ENCODE measurements around the gene SRSF4. TPM values are rescaled to one million over a fixed set of nuclear protein-coding genes. Genes with fewer than 3 reads are reported as not detected.
"Not testable (repeated sequence)": the region's sequence is repeated elsewhere in the genome, so short reads cannot be mapped to it uniquely, and the experiment has no call there.

SRSF4 gene
- total RNA-seq, 2 donors from 2014 or later: 55.2 to 65.7 TPM

DNA sequence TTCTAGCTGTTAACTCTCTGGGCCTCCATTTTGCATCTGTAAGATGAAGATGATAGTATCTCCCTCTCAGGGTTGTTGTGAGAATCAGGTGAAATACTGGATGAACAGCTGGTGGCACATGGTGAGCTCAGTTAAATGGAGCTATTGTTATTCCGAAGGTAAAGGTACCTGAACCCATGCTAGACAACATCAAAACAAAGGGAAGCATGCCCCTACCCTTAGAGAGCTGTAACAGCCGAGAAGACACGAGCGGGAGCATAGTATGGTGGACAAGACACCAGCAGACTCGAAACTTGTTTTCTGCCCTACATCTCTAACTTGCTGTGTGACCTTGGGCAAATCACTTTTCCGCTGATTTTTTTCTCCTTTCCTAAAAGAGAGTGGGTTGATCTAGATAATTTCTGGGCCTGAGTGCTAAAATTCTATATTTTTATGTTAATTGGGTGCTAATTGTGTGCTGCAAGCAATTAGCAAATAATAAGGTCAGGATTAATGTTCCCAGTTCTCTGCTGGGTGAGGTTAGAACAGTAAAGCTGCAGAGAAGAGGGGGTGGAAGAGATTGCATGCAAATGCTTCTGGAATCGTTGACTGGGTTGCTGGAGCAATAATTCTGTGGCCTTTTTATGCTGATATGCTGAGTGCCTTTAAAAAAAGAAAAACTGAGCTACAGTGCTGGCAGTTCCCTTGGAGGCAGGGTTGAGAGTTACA, 68.8 kb downstream of the SRSF4 start:
- Histone ChIP-seq H3K9me3 (no peaks in the 10 kb centered on the region), H3K36me3 (no peaks in the 10 kb centered on the region), H3K27me3 (replicated peaks; ENCODE audit: insufficient read depth) (no peaks in the 10 kb centered on the region), H3K4me3 (no peak overlapping the region), H3K27ac (no peak overlapping the region), H3K4me1 (replicated peaks) (no peaks in the 10 kb centered on the region)
- TF ChIP-seq POLR2AphosphoS5 (IDR thresholded peaks at IDR 0.05) (no peak), CTCF (IDR thresholded peaks at IDR 0.05) (no peak), POLR2A (IDR thresholded peaks at IDR 0.05) (no peak)
- WGBS: 85% methylated on average over 7 of the region's 7 CpGs
- intact Hi-C loops (cut with DNase I): no loop called here
- DNase-seq (ENCODE audit: low spot score): no peak

- intact Hi-C loops (cut with DNase I); H3K36me3 ChIP-seq; H3K4me3 ChIP-seq; DNase-seq (ENCODE audit: low spot score); H3K4me1 ChIP-seq (replicated peaks); H3K27me3 ChIP-seq (replicated peaks; ENCODE audit: insufficient read depth); H3K9me3 ChIP-seq; H3K27ac ChIP-seq: not testable (repeated sequence)
- 95% methylated on average over 6 of the region's 6 CpGs for WGBS
These were observed 73.7 kb downstream of the SRSF4 start for GRCh38 chr1:29108041-29108440.

DNA sequence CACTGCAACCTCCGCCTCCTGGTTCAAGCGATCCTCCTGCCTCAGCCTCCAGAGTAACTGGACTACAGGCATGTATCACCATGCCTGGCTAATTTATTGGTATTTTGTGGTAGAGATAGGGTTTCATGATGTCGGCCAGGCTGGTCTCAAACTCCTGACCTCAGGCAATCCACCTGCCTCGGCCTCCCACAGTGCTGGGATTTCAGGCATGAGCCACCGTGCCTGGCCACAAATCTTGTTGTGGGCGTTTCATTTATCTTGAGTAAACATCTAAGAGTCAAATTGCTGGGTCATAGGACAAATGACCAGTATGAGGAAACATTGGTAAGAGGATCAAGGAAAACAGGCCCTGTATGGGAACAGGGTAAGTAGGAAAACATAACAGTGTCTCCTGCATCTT, 75.9 kb downstream of the SRSF4 start:
- H3K9me3 ChIP-seq: no peaks in the 10 kb centered on the region
- H3K36me3 ChIP-seq: no peaks in the 10 kb centered on the region
- DNase-seq (ENCODE audit: low spot score): no peak
- no peaks in the 10 kb centered on the region for H3K4me1 ChIP-seq (replicated peaks)
- TF ChIP-seq POLR2AphosphoS5 (IDR thresholded peaks at IDR 0.05) (no peak), POLR2A (IDR thresholded peaks at IDR 0.05) (no peak), CTCF (IDR thresholded peaks at IDR 0.05) (no peak)
- no peaks in the 10 kb centered on the region for H3K27me3 ChIP-seq (replicated peaks; ENCODE audit: insufficient read depth)
- H3K4me3 ChIP-seq: no peak overlapping the region
- WGBS: 75% methylated on average over 6 of the region's 6 CpGs
- intact Hi-C loops (cut with DNase I): no loop called here
- no peak overlapping the region for H3K27ac ChIP-seq

GRCh38 chr1:29100487-29100886, 81.2 kb downstream of the SRSF4 start:
- H3K4me1 ChIP-seq (replicated peaks): no peaks in the 10 kb centered on the region
- 100% methylated on average over 1 of the region's 1 CpG for WGBS
- DNase-seq (ENCODE audit: low spot score): no peak
- no peaks in the 10 kb centered on the region for H3K9me3 ChIP-seq
- H3K27ac ChIP-seq: no peak overlapping the region
- H3K4me3 ChIP-seq: no peak overlapping the region
- TF ChIP-seq POLR2AphosphoS5 (IDR thresholded peaks at IDR 0.05): no peak
- TF ChIP-seq POLR2A (IDR thresholded peaks at IDR 0.05): no peak
- intact Hi-C loops (cut with DNase I): no loop called here
- no peaks in the 10 kb centered on the region for H3K36me3 ChIP-seq
- H3K27me3 ChIP-seq (replicated peaks; ENCODE audit: insufficient read depth): no peaks in the 10 kb centered on the region

GRCh38 chr1:29099286-29099685, 82.4 kb downstream of the SRSF4 start:
- Histone ChIP-seq H3K4me3 (no peak overlapping the region), H3K27ac (no peak overlapping the region), H3K9me3 (no peaks in the 10 kb centered on the region), H3K36me3 (no peaks in the 10 kb centered on the region), H3K4me1 (replicated peaks) (no peaks in the 10 kb centered on the region), H3K27me3 (replicated peaks; ENCODE audit: insufficient read depth) (no peaks in the 10 kb centered on the region)
- TF ChIP-seq POLR2A (IDR thresholded peaks at IDR 0.05) (no peak), CTCF (IDR thresholded peaks at IDR 0.05) (no peak), POLR2AphosphoS5 (IDR thresholded peaks at IDR 0.05) (no peak)
- intact Hi-C loops (cut with DNase I): no loop called here
- DNase-seq (ENCODE audit: low spot score): no peak
- 73% methylated on average over 4 of the region's 4 CpGs for WGBS

Small RNAs within 50 kb of the gene (small RNA-seq; reads per million reads assigned to genes)
- 0 reads per million in 2 donors for gene RF02271

Other genes with a start within 250 kb of the SRSF4 start
- gene TMEM200B, start 58.0 kb downstream of the SRSF4 start, total RNA-seq: 10 to 100 TPM; 13.0 to 58.0 TPM
- gene MECR, start 49.0 kb upstream of the SRSF4 start, total RNA-seq: 10 to 100 TPM; 17.7 to 49.3 TPM
- gene PTPRU, start 54.6 kb upstream of the SRSF4 start, total RNA-seq: 10 to 100 TPM; 49.9 to 60.5 TPM